Loucy (cell line): ENCODE data around the gene GALNT11.

ENCODE experiments used
- H2AFZ ChIP-seq: fragments of 200-600 bp; sonication (generic); 2 replicates; pipeline ENCODE4 v1.6.0; 2016; ENCODE audit warnings: antibody characterized with exemption, mild to moderate bottlenecking, low read length, moderate library complexity
- H3F3A ChIP-seq: fragments of 200-600 bp; 2 replicates; pipeline ENCODE4 v1.6.0; 2016; ENCODE audit warnings: antibody characterized with exemption, low read depth, mild to moderate bottlenecking
- H3K27me3 ChIP-seq: fragments of 200-600 bp; sonication (generic); 2 replicates; pipeline ENCODE4 v1.6.1; 2014; ENCODE audit warnings: low read length, mild to moderate bottlenecking; ENCODE audit not compliant: insufficient read depth, poor library complexity, severe bottlenecking
- H3K36me3 ChIP-seq: fragments of 200-600 bp; sonication (generic); 2 replicates; pipeline ENCODE4 v1.6.1; 2016; ENCODE audit warnings: low read length; ENCODE audit not compliant: insufficient read depth
- H3K4me1 ChIP-seq: fragments of 200-600 bp; sonication (generic); 2 replicates; pipeline ENCODE4 v1.5.1; 2014; ENCODE audit warnings: low read length, mild to moderate bottlenecking; ENCODE audit not compliant: insufficient read depth, poor library complexity, severe bottlenecking
- H3K4me2 ChIP-seq: fragments of 200-600 bp; sonication (generic); 2 replicates; pipeline ENCODE4 v1.6.0; 2014; ENCODE audit warnings: antibody characterized with exemption, low read length, low read depth, mild to moderate bottlenecking; ENCODE audit not compliant: poor library complexity, severe bottlenecking
- H3K4me3 ChIP-seq: fragments of 200-600 bp; sonication (generic); 2 replicates; pipeline ENCODE4 v1.5.1; 2014; ENCODE audit warnings: low read length, mild to moderate bottlenecking, mixed read lengths; ENCODE audit not compliant: poor library complexity, severe bottlenecking
- H3K79me2 ChIP-seq: fragments of 200-600 bp; sonication (generic); 2 replicates; pipeline ENCODE4 v1.6.1; 2014; ENCODE audit warnings: low read length; ENCODE audit not compliant: insufficient read depth
- H3K9ac ChIP-seq: fragments of 200-600 bp; sonication (generic); 2 replicates; pipeline ENCODE4 v1.6.0; 2014; ENCODE audit warnings: mild to moderate bottlenecking, low read depth, low read length, moderate library complexity; ENCODE audit not compliant: poor library complexity, severe bottlenecking
- H3K9me2 ChIP-seq: fragments of 200-600 bp; sonication (generic); replicated peaks from 2 replicates; pipeline ENCODE4 v1.6.1; 2016; ENCODE audit warnings: low read depth, low read length, mixed read lengths
- H3K9me3 ChIP-seq: fragments of 200-600 bp; sonication (generic); 2 replicates; pipeline ENCODE4 v1.6.1; 2014; ENCODE audit warnings: mild to moderate bottlenecking, antibody characterized with exemption, low read length, low read depth; ENCODE audit not compliant: insufficient read depth
- H4K20me1 ChIP-seq: fragments of 200-600 bp; sonication (generic); 2 replicates; pipeline ENCODE4 v1.6.0; 2014; ENCODE audit warnings: antibody characterized with exemption, low read length, mild to moderate bottlenecking; ENCODE audit not compliant: insufficient read depth, poor library complexity, severe bottlenecking
- CTCF ChIP-seq: fragments of 200-600 bp; sonication (generic); conservative IDR thresholded peaks from 2 replicates; pipeline ENCODE4 v1.5.1; 2014; ENCODE audit warnings: mild to moderate bottlenecking, antibody characterized with exemption, low read length
- EZH2phosphoT487 ChIP-seq: fragments of 200-600 bp; IDR thresholded peaks from 2 replicates; pipeline ENCODE4 v1.6.1; 2018; ENCODE audit warnings: antibody characterized with exemption, mild to moderate bottlenecking, moderate library complexity, borderline replicate concordance

The GALNT11 gene

GRCh38 chr7:151982806-151983205 lies 42.7 kb upstream of the GALNT11 start:
- H3K36me3 ChIP-seq: no peaks in the 10 kb centered on the region
- no peaks in the 10 kb centered on the region for H4K20me1 ChIP-seq
- H3K27me3 ChIP-seq: no peaks in the 10 kb centered on the region
- H3K9me2 ChIP-seq: no peaks in the 10 kb centered on the region
- H2AFZ ChIP-seq: no peak overlapping the region
- H3K79me2 ChIP-seq: no peaks in the 10 kb centered on the region
- TF ChIP-seq CTCF (no peak), EZH2phosphoT487 (no peak)
- no peak overlapping the region for H3K9ac ChIP-seq
- H3F3A ChIP-seq: no peaks in the 10 kb centered on the region
- H3K4me1 ChIP-seq: no peaks in the 10 kb centered on the region
- no peak overlapping the region for H3K4me3 ChIP-seq
- H3K4me2 ChIP-seq: no peak overlapping the region
- no peaks in the 10 kb centered on the region for H3K9me3 ChIP-seq

GRCh38 chr7:151984612-151985011 lies 40.9 kb upstream of the GALNT11 start:
- no peaks in the 10 kb centered on the region for H3K9me2 ChIP-seq
- no peaks in the 10 kb centered on the region for H3K36me3 ChIP-seq
- no peaks in the 10 kb centered on the region for H3K4me1 ChIP-seq
- no peaks in the 10 kb centered on the region for H4K20me1 ChIP-seq
- TF ChIP-seq EZH2phosphoT487: no peak
- no peak for TF ChIP-seq CTCF
- H3K4me2 ChIP-seq: no peak overlapping the region
- no peaks in the 10 kb centered on the region for H3K9me3 ChIP-seq
- no peaks in the 10 kb centered on the region for H3K79me2 ChIP-seq
- no peak overlapping the region for H3K4me3 ChIP-seq
- no peak overlapping the region for H3K9ac ChIP-seq
- H3F3A ChIP-seq: no peaks in the 10 kb centered on the region
- H2AFZ ChIP-seq: no peak overlapping the region
- no peaks in the 10 kb centered on the region for H3K27me3 ChIP-seq

- H3K4me3 ChIP-seq: no peak overlapping the region
- H3K9me3 ChIP-seq: no peaks in the 10 kb centered on the region
- TF ChIP-seq CTCF (no peak), EZH2phosphoT487 (no peak)
- no peak overlapping the region for H3K9ac ChIP-seq
- H3K9me2 ChIP-seq: no peaks in the 10 kb centered on the region
- H3F3A ChIP-seq: no peaks in the 10 kb centered on the region
- no peaks in the 10 kb centered on the region for H3K36me3 ChIP-seq
- H4K20me1 ChIP-seq: no peaks in the 10 kb centered on the region
- H3K79me2 ChIP-seq: no peaks in the 10 kb centered on the region
- no peak overlapping the region for H3K4me2 ChIP-seq
- H3K4me1 ChIP-seq: no peaks in the 10 kb centered on the region
- H2AFZ ChIP-seq: no peak overlapping the region
- no peaks in the 10 kb centered on the region for H3K27me3 ChIP-seq
Measured at GRCh38 chr7:151987748-151988529, 37.5 kb upstream of the GALNT11 start.
